A673 (cell line): ENCODE measurements around the gene MAB21L4. TPM values are rescaled to one million over a fixed set of nuclear protein-coding genes. Genes with fewer than 3 reads are reported as not detected.

ENCODE experiments used
- Bru-seq: library from RNA; stranded (reverse); fragments of 400-500 nt; gene quantifications from one replicate; lab custom pipeline; 2021; lab: Mats Ljungman, UMichigan
- BruChase-seq, 2 experiments: library from RNA; stranded (reverse); fragments of 400-500 nt; gene quantifications; one replicate each; lab custom pipeline; 2021; lab: Mats Ljungman, UMichigan
- BruUV-seq: library from RNA; stranded (reverse); fragments of 400-500 nt; replicated peaks from 2 replicates; lab custom pipeline; 2021; lab: Mats Ljungman, UMichigan
- CTCF ChIA-PET: fragments of 300-600 bp; sonication (Branson Sonifier 250); formaldehyde crosslinking; loops from one replicate; lab custom pipeline; 2022; ENCODE audit warnings: antibody characterized with exemption; lab: Charles Lee
- POLR2A ChIA-PET: fragments of 300-600 bp; sonication (Branson Sonifier 250); formaldehyde crosslinking; loops from one replicate; lab custom pipeline; 2022; ENCODE audit warnings: antibody characterized with exemption; ENCODE audit not compliant: low non-redundant PET; lab: Charles Lee
- DNase-seq: peaks from one replicate; pipeline ENCODE4 v3.0.0-alpha.2; 2015; ENCODE audit warnings: low spot score
- H3K27ac ChIP-seq: fragments of 200-600 bp; sonication (generic); 2 replicates; pipeline ENCODE4 v1.5.1; 2016; ENCODE audit warnings: mixed run types, low read depth, mild to moderate bottlenecking, mixed read lengths, antibody characterized with exemption, low read length; ENCODE audit not compliant: poor library complexity, severe bottlenecking
- H3K27me3 ChIP-seq: fragments of 200-600 bp; sonication (generic); replicated peaks from 2 replicates; pipeline ENCODE4 v1.6.1; 2017; ENCODE audit warnings: mixed run types, low read depth, mild to moderate bottlenecking, mixed read lengths, antibody characterized with exemption, low read length; ENCODE audit not compliant: insufficient read depth, poor library complexity
- H3K36me3 ChIP-seq: fragments of 200-600 bp; sonication (generic); 2 replicates; pipeline ENCODE4 v1.6.1; 2016; ENCODE audit warnings: mixed run types, mild to moderate bottlenecking, mixed read lengths, antibody characterized with exemption, low read length; ENCODE audit not compliant: insufficient read depth, poor library complexity, severe bottlenecking
- H3K4me1 ChIP-seq: fragments of 200-600 bp; sonication (generic); 2 replicates; pipeline ENCODE4 v1.6.1; 2017; ENCODE audit warnings: mixed run types, mild to moderate bottlenecking, mixed read lengths, antibody characterized with exemption, low read length; ENCODE audit not compliant: insufficient read depth, poor library complexity, severe bottlenecking
- H3K4me3 ChIP-seq: fragments of 200-600 bp; sonication (generic); 2 replicates; pipeline ENCODE4 v1.5.1; 2016; ENCODE audit warnings: low read depth, mixed run types, mild to moderate bottlenecking, mixed read lengths, low read length; ENCODE audit not compliant: poor library complexity, severe bottlenecking
- H3K9me3 ChIP-seq: fragments of 200-600 bp; sonication (generic); 2 replicates; pipeline ENCODE4 v1.6.1; 2016; ENCODE audit warnings: mixed run types, low read depth, mild to moderate bottlenecking, mixed read lengths, antibody characterized with exemption, low read length; ENCODE audit not compliant: poor library complexity, severe bottlenecking
- CTCF ChIP-seq: fragments of 300-800, 200-600 bp; sonication (generic); conservative IDR thresholded peaks from 2 replicates; pipeline ENCODE4 v1.5.1; 2017; ENCODE audit warnings: low read depth, mild to moderate bottlenecking, antibody characterized with exemption, low read length, moderate library complexity, mixed read lengths
- EZH2 ChIP-seq: fragments of 200-600 bp; sonication (generic); IDR thresholded peaks from 2 replicates; pipeline ENCODE4 v1.6.1; 2017; ENCODE audit warnings: borderline replicate concordance, low read depth, mild to moderate bottlenecking, mixed read lengths, antibody characterized with exemption, low read length; ENCODE audit not compliant: poor library complexity, severe bottlenecking
- intact Hi-C: fragments of 100-400 bp; cut with micrococcal nuclease; formaldehyde crosslinking; loops from one replicate; pipeline ENCODE4 v1.10.0; 2022; ENCODE audit not compliant: unreplicated experiment
- long read RNA-seq: library from polyadenylated mRNA; stranded (forward); transcript quantifications from one replicate; pipeline ENCODE4 v2.0.0, GENCODE V29; 2022
- total RNA-seq: library from RNA; stranded (reverse); gene quantifications from 2 replicates; pipeline ENCODE4 v1.2.3, GENCODE V29; 2021

Gene MAB21L4
- total RNA-seq (not detected in 2 replicates), Bru-seq, nascent RNA (not detected), BruChase-seq, experiment 1, labeled RNA remaining after a 2-hour chase (not detected), BruChase-seq, experiment 2, labeled RNA remaining after a 6-hour chase (percentile 8 among the genes with signal in this experiment)
- long read RNA-seq = 0 reads

GRCh38 chr2:240895656-240896388, at the start of gene MAB21L4:
TSS of gene MAB21L4 (minus strand) at chr2:240896156. CDS start at chr2:240895997, 159 bp downstream.
- no TSS peak for BruUV-seq
- no peak for DNase-seq
- Histone ChIP-seq H3K4me3 (no peak within 1 kb of the TSS), H3K36me3 (no peaks in the 10 kb centered on the region), H3K27me3 (no peaks in the 10 kb centered on the region), H3K27ac (no peak within 1 kb of the TSS), H3K9me3 (no peaks in the 10 kb centered on the region), H3K4me1 (no peaks in the 10 kb centered on the region)
- POLR2A ChIA-PET = no interaction called here
- TF ChIP-seq EZH2 (no peak), CTCF (no peak)
- CTCF ChIA-PET = no interaction called here
- intact Hi-C loops = no loop called here

- CTCF ChIA-PET = no interaction called here
- peaks cover 19% of the 10 kb centered on the region for H3K27me3 ChIP-seq
- H3K27ac ChIP-seq = no peak overlapping the region
- H3K36me3 ChIP-seq = no peaks in the 10 kb centered on the region
- no peaks in the 10 kb centered on the region for H3K4me1 ChIP-seq
- H3K4me3 ChIP-seq = no peak overlapping the region
- POLR2A ChIA-PET = no interaction called here
- DNase-seq = no peak
- intact Hi-C loops = no loop called here
- no peaks in the 10 kb centered on the region for H3K9me3 ChIP-seq
- TF ChIP-seq CTCF (no peak), EZH2 (no peak)
- no TSS peak for BruUV-seq
Measured at GRCh38 chr2:240936106-240936505, 40.1 kb upstream of the MAB21L4 start.

- H3K27me3 ChIP-seq = peaks cover 15% of the 10 kb centered on the region
- H3K4me3 ChIP-seq = no peak overlapping the region
- no peaks in the 10 kb centered on the region for H3K4me1 ChIP-seq
- TF ChIP-seq EZH2 (no peak), CTCF (no peak)
- H3K27ac ChIP-seq = no peak overlapping the region
- ChIA-PET CTCF (no interaction called here), POLR2A (no interaction called here)
- intact Hi-C loops = no loop called here
- BruUV-seq = no TSS peak
- DNase-seq = no peak
- no peaks in the 10 kb centered on the region for H3K36me3 ChIP-seq
- H3K9me3 ChIP-seq = no peaks in the 10 kb centered on the region
Measured at GRCh38 chr2:240935103-240935876, 39.3 kb upstream of the MAB21L4 start.
